Measurements from ENCODE around the gene ATP1A3.

Gene ATP1A3

GRCh38 chr19:41984961-41985360 lies 9.1 kb downstream of the ATP1A3 start:
- DNase-seq (ENCODE audit: low spot score) = no peak

GRCh38 chr19:41981724-41982123 lies 12.3 kb downstream of the ATP1A3 start:
- DNase-seq (ENCODE audit: low spot score) = no peak

GRCh38 chr19:41978470-41978869 lies 15.6 kb downstream of the ATP1A3 start:
- DNase-seq (ENCODE audit: low spot score) = no peak

- DNase-seq (ENCODE audit: low spot score) = no peak
These were observed 16.1 kb downstream of the ATP1A3 start for GRCh38 chr19:41977916-41978315.

- no peak for DNase-seq (ENCODE audit: low spot score)
These were observed 19.4 kb downstream of the ATP1A3 start for GRCh38 chr19:41974652-41975051.

GRCh38 chr19:41971363-41971762 lies 22.7 kb downstream of the ATP1A3 start:
- no peak for DNase-seq (ENCODE audit: low spot score)

GRCh38 chr19:41969772-41970458 lies 24.1 kb downstream of the ATP1A3 start:
- no peak for DNase-seq (ENCODE audit: low spot score)

GRCh38 chr19:41968751-41969595 lies 25.1 kb downstream of the ATP1A3 start:
- no peak for DNase-seq (ENCODE audit: low spot score)

- no peak for DNase-seq (ENCODE audit: low spot score)
These were observed 26.8 kb downstream of the ATP1A3 start for GRCh38 chr19:41967054-41967783.

- no peak for DNase-seq (ENCODE audit: low spot score)
These were observed 28.9 kb downstream of the ATP1A3 start for GRCh38 chr19:41965106-41965505.

GRCh38 chr19:41960973-41961372 lies 33.1 kb downstream of the ATP1A3 start:
- DNase-seq (ENCODE audit: low spot score) = no peak

GRCh38 chr19:41959056-41960053 lies 34.7 kb downstream of the ATP1A3 start, which contains the start of gene RABAC1:
Gene RABAC1 (minus strand): TSS chr19:41959321. CDS start chr19:41959292, 29 bp downstream.
- DNase-seq (ENCODE audit: low spot score) = peak; percentile 97

- DNase-seq (ENCODE audit: low spot score) = peak; percentile 73
These were observed 35.5 kb downstream of the ATP1A3 start for GRCh38 chr19:41958367-41959055.

- peak; percentile 65 for DNase-seq (ENCODE audit: low spot score)
These were observed 36.1 kb downstream of the ATP1A3 start for GRCh38 chr19:41957838-41958366.

- no peak for DNase-seq (ENCODE audit: low spot score)
These were observed 36.7 kb downstream of the ATP1A3 start for GRCh38 chr19:41957161-41957837.

- DNase-seq (ENCODE audit: low spot score) = no peak
These were observed 37.4 kb downstream of the ATP1A3 start for GRCh38 chr19:41956621-41957020.

GRCh38 chr19:41955521-41955920 lies 38.5 kb downstream of the ATP1A3 start:
- no peak for DNase-seq (ENCODE audit: low spot score)

- peak; percentile 81 for DNase-seq (ENCODE audit: low spot score)
These were observed 42.3 kb downstream of the ATP1A3 start for GRCh38 chr19:41951686-41952172.

GRCh38 chr19:41947091-41947490 lies 46.9 kb downstream of the ATP1A3 start:
- no peak for DNase-seq (ENCODE audit: low spot score)
